Trophoblast cell (in vitro differentiated cells and primary cell): ENCODE measurements around the gene RPL35A.
A peak's percentile ranks its signal among the peaks of the same experiment; 100 is the strongest.
"Not testable (repeated sequence)": the region's sequence is repeated elsewhere in the genome, so short reads cannot be mapped to it uniquely, and the experiment has no call there.

Source experiments
- DNase-seq, 2 donors: peaks; one replicate each; pipeline ENCODE4 v3.0.0-alpha.2; 2016
- H2AFZ ChIP-seq: 2 replicates; pipeline ENCODE4 v1.6.1; 2013; ENCODE audit warnings: low read length, moderate library complexity, mild to moderate bottlenecking; ENCODE audit not compliant: insufficient read depth, poor library complexity
- H2AK5ac ChIP-seq: 2 replicates; pipeline ENCODE4 v1.6.1; 2013; ENCODE audit warnings: mild to moderate bottlenecking, low read length
- H2BK120ac ChIP-seq: 2 replicates; pipeline ENCODE4 v1.6.1; 2013; ENCODE audit warnings: low read length, mild to moderate bottlenecking, moderate library complexity; ENCODE audit not compliant: insufficient read depth, poor library complexity
- H2BK12ac ChIP-seq: 2 replicates; pipeline ENCODE4 v1.6.1; 2013; ENCODE audit warnings: mild to moderate bottlenecking, low read length, moderate library complexity
- H2BK5ac ChIP-seq: 2 replicates; pipeline ENCODE4 v1.6.1; 2013; ENCODE audit warnings: low read length, low read depth, moderate library complexity, mild to moderate bottlenecking; ENCODE audit not compliant: poor library complexity
- H3K14ac ChIP-seq: 2 replicates; pipeline ENCODE4 v1.6.1; 2013; ENCODE audit warnings: mild to moderate bottlenecking, low read length
- H3K18ac ChIP-seq: 2 replicates; pipeline ENCODE4 v1.6.1; 2013; ENCODE audit warnings: mild to moderate bottlenecking, low read length
- H3K23ac ChIP-seq: 2 replicates; pipeline ENCODE4 v1.6.1; 2013; ENCODE audit warnings: low read length
- H3K27ac ChIP-seq: 2 replicates; pipeline ENCODE4 v1.5.1; 2013; ENCODE audit warnings: low read depth, mild to moderate bottlenecking, inconsistent platforms, low read length, moderate library complexity
- H3K27me3 ChIP-seq: 2 replicates; pipeline ENCODE4 v1.6.1; 2013; ENCODE audit warnings: inconsistent platforms, mild to moderate bottlenecking, low read length, moderate library complexity; ENCODE audit not compliant: insufficient read depth
- H3K36me3 ChIP-seq, 2 experiments: 1 replicate in 1 of 2; 2 replicates in 1 of 2; pipeline ENCODE4 v1.6.1; 2013; ENCODE audit warnings: low read length in 2 of 2, mild to moderate bottlenecking in 2 of 2, moderate library complexity in 1 of 2; ENCODE audit not compliant: insufficient read depth in 2 of 2, control insufficient read depth in 1 of 2
- H3K4ac ChIP-seq: 2 replicates; pipeline ENCODE4 v1.6.1; 2013; ENCODE audit warnings: low read depth, mild to moderate bottlenecking, low read length, moderate library complexity
- H3K4me1 ChIP-seq, 2 experiments: 1 replicate in 1 of 2; 2 replicates in 1 of 2; pipeline ENCODE4 v1.6.1; 2013; ENCODE audit warnings: low read length in 2 of 2, mild to moderate bottlenecking in 2 of 2, moderate library complexity in 1 of 2; ENCODE audit not compliant: insufficient read depth in 2 of 2, control insufficient read depth in 1 of 2
- H3K4me2 ChIP-seq: 2 replicates; pipeline ENCODE4 v1.6.1; 2013; ENCODE audit warnings: inconsistent platforms, mild to moderate bottlenecking, low read length, moderate library complexity
- H3K4me3 ChIP-seq: 2 replicates; pipeline ENCODE4 v1.5.1; 2013; ENCODE audit warnings: mild to moderate bottlenecking, low read depth, low read length, inconsistent platforms
- H3K79me1 ChIP-seq: one replicate; pipeline ENCODE4 v1.6.1; 2013; ENCODE audit warnings: low read length
- H3K79me2 ChIP-seq: 2 replicates; pipeline ENCODE4 v1.6.1; 2013; ENCODE audit warnings: low read length, mild to moderate bottlenecking; ENCODE audit not compliant: control insufficient read depth, insufficient read depth, poor library complexity
- H3K9ac ChIP-seq: 2 replicates; pipeline ENCODE4 v1.6.1; 2013; ENCODE audit warnings: mild to moderate bottlenecking, low read length
- H3K9me3 ChIP-seq: 2 replicates; pipeline ENCODE4 v1.6.1; 2013; ENCODE audit warnings: low read depth, mild to moderate bottlenecking, control low read depth, inconsistent platforms, low read length; ENCODE audit not compliant: insufficient read depth
- H4K12ac ChIP-seq: 2 replicates; pipeline ENCODE4 v1.6.1; 2013; ENCODE audit warnings: low read depth, mild to moderate bottlenecking, low read length, moderate library complexity
- H4K8ac ChIP-seq: 2 replicates; pipeline ENCODE4 v1.6.1; 2013; ENCODE audit warnings: low read depth, mild to moderate bottlenecking, low read length, moderate library complexity
- H4K91ac ChIP-seq: one replicate; pipeline ENCODE4 v1.6.1; 2013; ENCODE audit warnings: low read depth, mild to moderate bottlenecking, low read length, moderate library complexity
- WGBS: extraction: QIAGEN DNeasy Blood & Tissue Kit; methylation state at CpG from one replicate; pipeline ENCODE4 v1.1.7; 2013; ENCODE audit warnings: missing lambda C conversion rate; ENCODE audit not compliant: insufficient read length, insufficient coverage; ENCODE audit errors: extremely low coverage; 5-methylcytosine and 5-hydroxymethylcytosine counted together

Gene RPL35A

DNA sequence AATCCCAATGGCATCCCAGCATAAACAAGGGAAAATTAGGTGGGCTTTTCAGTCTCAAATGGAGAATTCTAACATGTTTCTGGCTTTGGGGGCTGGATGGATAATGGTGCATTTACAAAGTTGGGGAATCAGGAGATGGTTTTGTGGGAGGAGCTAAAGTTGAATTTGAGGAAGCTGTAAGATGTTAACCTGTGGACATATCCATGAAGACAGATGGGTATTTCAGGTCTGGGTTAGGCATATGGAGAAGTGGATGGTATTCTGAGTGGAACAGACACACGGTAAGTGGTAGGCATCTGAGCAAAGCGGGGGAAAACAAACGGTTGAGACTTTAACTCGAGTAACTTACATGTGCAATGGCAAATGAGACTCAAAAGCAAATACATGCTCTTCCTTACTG lies 8.4 kb downstream of the RPL35A start:
- Histone ChIP-seq H3K79me1 (no peaks in the 10 kb centered on the region), H3K14ac (no peak overlapping the region), H3K23ac (no peak overlapping the region), H2BK12ac (no peak overlapping the region), H3K9me3 (no peaks in the 10 kb centered on the region), H2AK5ac (no peak overlapping the region), H2AFZ (no peak overlapping the region), H2BK5ac (no peak overlapping the region), H3K18ac (no peak overlapping the region), H3K4ac (no peak overlapping the region), H4K8ac (no peak overlapping the region), H3K4me2 (no peak overlapping the region), H4K91ac (no peak overlapping the region), H3K27ac (no peak overlapping the region), H3K4me3 (no peak overlapping the region), H3K27me3 (no peaks in the 10 kb centered on the region), H2BK120ac (no peak overlapping the region), H3K4me1 (peaks cover 5 to 7% of the 10 kb centered on the region in 2 experiments), H3K9ac (no peak overlapping the region), H3K36me3 (peaks cover 17 to 24% of the 10 kb centered on the region in 2 experiments), H3K79me2 (peaks cover 2% of the 10 kb centered on the region), H4K12ac (no peak overlapping the region)
- no CpG with 5 or more reads among the region's 4 CpGs for WGBS
- no peak for DNase-seq

DNA sequence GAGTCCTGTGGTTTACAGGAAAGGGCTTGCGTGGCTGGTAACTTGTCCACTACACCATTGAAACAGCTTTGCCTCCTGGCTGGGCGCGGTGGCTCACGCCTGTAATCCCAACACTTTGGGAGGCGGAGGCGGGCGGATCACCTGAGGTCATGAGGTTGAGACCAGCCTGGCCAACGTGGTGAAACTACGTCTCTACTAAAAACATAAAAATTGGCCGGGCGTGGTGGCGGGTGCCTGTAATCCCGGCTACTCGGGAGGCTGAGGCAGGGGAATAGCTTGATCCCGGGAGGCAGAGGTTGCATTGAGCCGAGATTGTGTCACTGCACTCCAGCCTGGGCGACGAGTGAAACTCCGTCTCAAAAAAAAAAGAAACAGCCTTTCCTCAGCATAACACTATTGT lies 8.9 kb downstream of the RPL35A start:
- not testable (repeated sequence) for H3K23ac ChIP-seq, H2BK120ac ChIP-seq, H3K79me1 ChIP-seq, H3K18ac ChIP-seq, H4K8ac ChIP-seq, H3K79me2 ChIP-seq, DNase-seq, H4K12ac ChIP-seq, H3K9ac ChIP-seq, H4K91ac ChIP-seq, H2BK5ac ChIP-seq, H3K27ac ChIP-seq, H3K27me3 ChIP-seq, H3K14ac ChIP-seq, H3K4ac ChIP-seq, H2BK12ac ChIP-seq, H2AK5ac ChIP-seq, H3K9me3 ChIP-seq, H3K4me1 ChIP-seq, H2AFZ ChIP-seq, H3K4me3 ChIP-seq, H3K4me2 ChIP-seq
- peaks cover 15 to 20% of the 10 kb centered on the region in 2 experiments for H3K36me3 ChIP-seq
- WGBS: no CpG with 5 or more reads among the region's 19 CpGs

DNA sequence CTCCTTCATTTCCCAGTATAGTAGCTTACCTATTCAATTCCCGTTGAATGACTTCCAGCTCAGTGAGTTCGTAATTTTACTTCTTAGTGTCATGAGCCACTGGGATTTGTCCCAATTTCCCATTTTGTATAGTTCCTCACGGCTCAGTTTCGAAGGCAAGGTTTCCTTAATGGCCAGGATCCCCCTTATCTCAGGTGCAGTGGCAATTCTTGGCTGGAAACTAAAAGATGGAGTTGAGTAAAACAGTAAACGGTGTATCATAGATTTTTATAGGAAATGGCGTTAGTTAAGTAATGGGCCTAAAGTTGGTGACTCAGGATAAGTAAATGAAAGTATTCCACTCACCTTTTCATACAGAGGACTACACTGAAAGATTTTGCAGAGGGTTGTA lies 9.5 kb downstream of the RPL35A start:
- H3K79me1 ChIP-seq: no peaks in the 10 kb centered on the region
- H3K9me3 ChIP-seq: no peaks in the 10 kb centered on the region
- H3K18ac ChIP-seq: no peak overlapping the region
- H3K9ac ChIP-seq: no peak overlapping the region
- H3K4me1 ChIP-seq: peaks cover 5 to 7% of the 10 kb centered on the region in 2 experiments
- no peak overlapping the region for H3K14ac ChIP-seq
- H2BK120ac ChIP-seq: no peak overlapping the region
- no peak overlapping the region for H3K27ac ChIP-seq
- peak overlapping the region; percentile 32 for H2AFZ ChIP-seq
- no peak overlapping the region for H2BK12ac ChIP-seq
- H3K27me3 ChIP-seq: no peaks in the 10 kb centered on the region
- peaks cover 9 to 14% of the 10 kb centered on the region in 2 experiments for H3K36me3 ChIP-seq
- no peak overlapping the region for H2BK5ac ChIP-seq
- no peak overlapping the region for H4K12ac ChIP-seq
- no peak overlapping the region for H4K8ac ChIP-seq
- WGBS: no CpG with 5 or more reads among the region's 6 CpGs
- H3K23ac ChIP-seq: no peak overlapping the region
- H4K91ac ChIP-seq: no peak overlapping the region
- DNase-seq: no peak
- peak overlapping the region; percentile 99 for H3K4me2 ChIP-seq
- H3K4me3 ChIP-seq: no peak overlapping the region
- no peak overlapping the region for H2AK5ac ChIP-seq
- H3K4ac ChIP-seq: no peak overlapping the region
- peaks cover 2% of the 10 kb centered on the region for H3K79me2 ChIP-seq

DNA sequence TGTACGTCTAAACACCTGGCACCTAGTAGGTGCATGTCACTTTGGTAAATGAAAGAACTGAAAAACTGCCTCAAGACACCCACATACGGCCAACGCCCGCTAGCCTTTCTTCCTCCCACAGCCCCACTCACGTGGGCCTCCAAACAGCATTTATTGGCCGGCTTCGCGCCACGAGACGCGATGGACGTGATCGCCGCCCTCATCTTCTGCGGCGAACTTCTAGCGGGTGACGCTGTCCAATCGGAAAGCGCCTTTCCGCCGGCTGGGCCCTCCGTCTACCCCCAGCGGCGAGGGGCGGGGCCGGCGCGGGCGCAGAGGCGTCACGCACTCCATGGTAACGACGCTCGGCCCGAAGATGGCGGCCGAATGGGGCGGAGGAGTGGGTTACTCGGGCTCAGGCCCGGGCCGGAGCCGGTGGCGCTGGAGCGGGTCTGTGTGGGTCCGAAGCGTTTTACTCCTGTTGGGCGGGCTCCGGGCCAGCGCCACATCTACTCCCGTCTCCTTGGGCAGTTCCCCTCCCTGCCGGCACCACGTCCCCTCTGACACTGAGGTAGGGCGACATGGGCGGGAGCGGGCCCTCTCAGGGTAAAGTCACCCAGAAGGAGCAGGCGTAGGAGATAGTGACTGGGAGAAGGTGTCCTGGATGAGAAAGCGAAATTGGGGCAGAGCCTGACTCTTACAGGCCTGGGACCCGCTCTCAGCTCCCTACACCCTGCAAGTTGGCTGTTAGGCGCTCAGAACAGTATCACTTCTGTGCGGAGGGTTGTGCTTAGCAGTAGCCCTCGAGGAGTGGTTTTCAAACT lies 10.1 kb downstream of the RPL35A start, which contains the start of gene LMLN:
LMLN (plus strand) TSS at position 327 of the 803 bp plus-strand sequence; CDS start at position 356, 29 bp downstream.
- H3K79me2 ChIP-seq: peaks cover 2% of the 10 kb centered on the region
- H3K9ac ChIP-seq: peak within 1 kb of the TSS; percentile 88
- H3K27ac ChIP-seq: no peak within 1 kb of the TSS
- no peaks in the 10 kb centered on the region for H3K9me3 ChIP-seq
- DNase-seq: peak; percentile 96 to 99
- peak within 1 kb of the TSS; percentile 27 for H4K12ac ChIP-seq
- H3K36me3 ChIP-seq: peaks cover 7 to 10% of the 10 kb centered on the region in 2 experiments
- H2AK5ac ChIP-seq: no peak within 1 kb of the TSS
- H3K4ac ChIP-seq: peak within 1 kb of the TSS; percentile 13
- no peaks in the 10 kb centered on the region for H3K27me3 ChIP-seq
- H4K91ac ChIP-seq: no peak within 1 kb of the TSS
- H3K4me2 ChIP-seq: peak within 1 kb of the TSS; percentile 99
- peak within 1 kb of the TSS; percentile 45 for H3K14ac ChIP-seq
- H4K8ac ChIP-seq: peak within 1 kb of the TSS; percentile 91
- peaks cover 5 to 7% of the 10 kb centered on the region in 2 experiments for H3K4me1 ChIP-seq
- H2AFZ ChIP-seq: peak within 1 kb of the TSS; percentile 95
- H3K23ac ChIP-seq: no peak within 1 kb of the TSS
- no peak within 1 kb of the TSS for H2BK5ac ChIP-seq
- peak within 1 kb of the TSS; percentile 43 for H2BK120ac ChIP-seq
- H3K79me1 ChIP-seq: no peaks in the 10 kb centered on the region
- no peak within 1 kb of the TSS for H2BK12ac ChIP-seq
- peak within 1 kb of the TSS; percentile 94 for H3K4me3 ChIP-seq
- H3K18ac ChIP-seq: no peak within 1 kb of the TSS
- no CpG with 5 or more reads among the region's 62 CpGs for WGBS
